Measurements from ENCODE around the gene NOLC1.

GRCh38 chr10:102122450-102122849, 29.7 kb upstream of the NOLC1 start:
- TF ChIP-seq, protein P1, sequence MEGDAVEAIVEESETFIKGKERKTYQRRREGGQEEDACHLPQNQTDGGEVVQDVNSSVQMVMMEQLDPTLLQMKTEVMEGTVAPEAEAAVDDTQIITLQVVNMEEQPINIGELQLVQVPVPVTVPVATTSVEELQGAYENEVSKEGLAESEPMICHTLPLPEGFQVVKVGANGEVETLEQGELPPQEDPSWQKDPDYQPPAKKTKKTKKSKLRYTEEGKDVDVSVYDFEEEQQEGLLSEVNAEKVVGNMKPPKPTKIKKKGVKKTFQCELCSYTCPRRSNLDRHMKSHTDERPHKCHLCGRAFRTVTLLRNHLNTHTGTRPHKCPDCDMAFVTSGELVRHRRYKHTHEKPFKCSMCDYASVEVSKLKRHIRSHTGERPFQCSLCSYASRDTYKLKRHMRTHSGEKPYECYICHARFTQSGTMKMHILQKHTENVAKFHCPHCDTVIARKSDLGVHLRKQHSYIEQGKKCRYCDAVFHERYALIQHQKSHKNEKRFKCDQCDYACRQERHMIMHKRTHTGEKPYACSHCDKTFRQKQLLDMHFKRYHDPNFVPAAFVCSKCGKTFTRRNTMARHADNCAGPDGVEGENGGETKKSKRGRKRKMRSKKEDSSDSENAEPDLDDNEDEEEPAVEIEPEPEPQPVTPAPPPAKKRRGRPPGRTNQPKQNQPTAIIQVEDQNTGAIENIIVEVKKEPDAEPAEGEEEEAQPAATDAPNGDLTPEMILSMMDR (IDR thresholded peaks at IDR 0.05), result no peak
- no peak for TF ChIP-seq POLR2A (IDR thresholded peaks at IDR 0.05)

Data from heart left ventricle (tissue), 13 donors.